GM23338 (cell line): ENCODE data around the gene NTF3. TPM values are rescaled to one million over a fixed set of nuclear protein-coding genes. Genes with fewer than 3 reads are reported as not detected.

ENCODE experiments used
- ATAC-seq: fragments of 200-7000 bp; cut with Tn5 transposase; 3 replicates; pipeline ENCODE4 v1.9.1; 2020
- DNase-seq: peaks from one replicate; pipeline ENCODE4 v3.0.0-alpha.2; 2015; ENCODE audit warnings: low spot score
- H2AFZ ChIP-seq: fragments of 200-600 bp; sonication (generic); 2 replicates; pipeline ENCODE4 v1.8.0; 2016; ENCODE audit warnings: antibody characterized with exemption, mild to moderate bottlenecking, moderate library complexity
- H3F3A ChIP-seq: fragments of 200-600 bp; sonication (generic); replicated peaks from 2 replicates; pipeline ENCODE4 v1.8.0; 2017; ENCODE audit warnings: antibody characterized with exemption, mixed run types, low read depth
- H3K27ac ChIP-seq: fragments of 200-600 bp; sonication (generic); 2 replicates; pipeline ENCODE4 v1.6.1; 2016; ENCODE audit warnings: low read depth
- H3K27me3 ChIP-seq: fragments of 200-600 bp; sonication (generic); 2 replicates; pipeline ENCODE4 v1.8.0; 2016; ENCODE audit warnings: mild to moderate bottlenecking, mixed run types, moderate library complexity; ENCODE audit not compliant: insufficient read depth
- H3K36me3 ChIP-seq: fragments of 200-600 bp; sonication (generic); 2 replicates; pipeline ENCODE4 v1.8.0; 2016; ENCODE audit warnings: mild to moderate bottlenecking; ENCODE audit not compliant: insufficient read depth
- H3K4me1 ChIP-seq: fragments of 200-600 bp; sonication (generic); 2 replicates; pipeline ENCODE4 v1.8.0; 2016; ENCODE audit warnings: mild to moderate bottlenecking, moderate library complexity; ENCODE audit not compliant: insufficient read depth
- H3K4me2 ChIP-seq: fragments of 200-600 bp; sonication (generic); 2 replicates; pipeline ENCODE4 v1.7.1; 2017; ENCODE audit warnings: mixed run types
- H3K4me3 ChIP-seq: fragments of 200-600 bp; sonication (generic); 2 replicates; pipeline ENCODE4 v1.6.1; 2016; ENCODE audit warnings: mixed run types
- H3K79me2 ChIP-seq: fragments of 200-600 bp; sonication (generic); replicated peaks from 2 replicates; pipeline ENCODE4 v1.8.0; 2017; ENCODE audit warnings: mild to moderate bottlenecking; ENCODE audit not compliant: insufficient read depth
- H3K9me2 ChIP-seq: fragments of 200-600 bp; sonication (generic); 2 replicates; pipeline ENCODE4 v1.8.0; 2017; ENCODE audit not compliant: insufficient read depth
- H4K20me1 ChIP-seq: fragments of 200-600 bp; sonication (generic); replicated peaks from 2 replicates; pipeline ENCODE4 v1.8.0; 2017; ENCODE audit warnings: mild to moderate bottlenecking; ENCODE audit not compliant: insufficient read depth
- H3K27ac Mint-ChIP-seq: 2 replicates; pipeline ENCODE4 v1.8.0; 2020; ENCODE audit warnings: inconsistent platforms, mild to moderate bottlenecking, moderate library complexity, mixed read lengths
- H3K27me3 Mint-ChIP-seq: 3 replicates; pipeline ENCODE4 v1.8.0; 2022; ENCODE audit warnings: low read depth, mild to moderate bottlenecking, moderate library complexity, mixed read lengths, inconsistent platforms; ENCODE audit not compliant: insufficient read depth, poor library complexity
- H3K36me3 Mint-ChIP-seq: 3 replicates; pipeline ENCODE4 v1.8.0; 2021; ENCODE audit warnings: low read depth, mild to moderate bottlenecking, inconsistent platforms, moderate library complexity, mixed read lengths
- H3K4me1 Mint-ChIP-seq: 3 replicates; pipeline ENCODE4 v1.8.0; 2020; ENCODE audit warnings: mild to moderate bottlenecking, inconsistent platforms, mixed read lengths
- H3K4me3 Mint-ChIP-seq: 3 replicates; pipeline ENCODE4 v1.8.0; 2021; ENCODE audit warnings: moderate library complexity, mild to moderate bottlenecking, inconsistent platforms, mixed read lengths
- H3K9me3 Mint-ChIP-seq: 3 replicates; pipeline ENCODE4 v1.8.0; 2020; ENCODE audit warnings: moderate library complexity, mild to moderate bottlenecking, inconsistent platforms, mixed read lengths
- CREB1 ChIP-seq: fragments of 250-450 bp; sonication (Bioruptor Pico); IDR thresholded peaks from 2 replicates; pipeline ENCODE4 v1.5.0; 2020; ENCODE audit warnings: low read depth, mild to moderate bottlenecking, moderate library complexity
- CTCF ChIP-seq, 2 experiments: fragments of 200-600 bp in 1 of 2; sonication (generic) in 1 of 2; conservative IDR thresholded peaks; 2 replicates each; pipeline versions ENCODE4 v1.5.1 to v1.6.1; 2016 to 2017; ENCODE audit warnings: antibody characterized with exemption in 2 of 2, low read depth in 2 of 2, mild to moderate bottlenecking in 2 of 2, moderate library complexity in 1 of 2
- ETS1 ChIP-seq: IDR thresholded peaks from 2 replicates; pipeline ENCODE4 v1.6.1; 2016; ENCODE audit warnings: antibody characterized with exemption
- EZH2 ChIP-seq: fragments of 200-600 bp; sonication (generic); IDR thresholded peaks from one replicate; pipeline ENCODE4 v1.8.0; 2017; ENCODE audit warnings: antibody characterized with exemption, mild to moderate bottlenecking, low read depth; ENCODE audit not compliant: unreplicated experiment
- EZH2phosphoT487 ChIP-seq: fragments of 200-600 bp; sonication (generic); IDR thresholded peaks from one replicate; pipeline ENCODE4 v1.8.1; 2018; ENCODE audit warnings: antibody characterized with exemption; ENCODE audit not compliant: unreplicated experiment
- NANOG ChIP-seq: IDR thresholded peaks from 2 replicates; pipeline ENCODE4 v1.6.1; 2016; ENCODE audit warnings: antibody characterized with exemption, borderline replicate concordance
- POLR2AphosphoS5 ChIP-seq: IDR thresholded peaks from 2 replicates; pipeline ENCODE4 v1.6.1; 2016; ENCODE audit warnings: antibody characterized with exemption, low read depth
- REST ChIP-seq: IDR thresholded peaks from one replicate; pipeline ENCODE4 v1.6.1; 2018; ENCODE audit warnings: antibody characterized with exemption; ENCODE audit not compliant: unreplicated experiment
- STAT1 ChIP-seq: IDR thresholded peaks from one replicate; pipeline ENCODE4 v1.6.1; 2016; ENCODE audit warnings: antibody characterized with exemption; ENCODE audit not compliant: unreplicated experiment
- ZNF331 ChIP-seq: fragments of 250-450 bp; sonication (Bioruptor Pico); IDR thresholded peaks from 2 replicates; pipeline ENCODE4 v1.5.0; 2020; ENCODE audit warnings: low read depth, mild to moderate bottlenecking, moderate library complexity
- polyA plus RNA-seq: library from polyadenylated mRNA; unstranded; fragments of >200 nt; fragmentation: Nextera tagmentation; extraction: Ambion mirVana; gene quantifications from 2 replicates; pipeline ENCODE4 v1.2.1, GENCODE V29; 2016
- total RNA-seq: library from RNA; depleted of rRNA; stranded (reverse); fragments of >200 nt; shearing (Covaris generic); gene quantifications from 2 replicates; pipeline ENCODE4 v1.2.3, GENCODE V29; 2014

Gene NTF3
- total and polyA plus RNA-seq, 2 experiments from 2014 or later = 1.2 TPM; not detected in 1

- TF ChIP-seq REST (no peak), POLR2AphosphoS5 (no peak), CTCF (conservative IDR thresholded peaks at IDR 0.05; ENCODE audit: low read depth in 2 of 2) (no peak)
Observed at GRCh38 chr12:5452569-5452968, 20.7 kb downstream of the NTF3 start (continued).

GRCh38 chr12:5453466-5453865 lies 21.6 kb downstream of the NTF3 start:
- H3K27ac ChIP-seq = no peak overlapping the region
- H3K36me3 ChIP-seq = no peaks in the 10 kb centered on the region
- Mint-ChIP-seq H3K9me3 (no peaks in the 10 kb centered on the region), H3K36me3 (no peaks in the 10 kb centered on the region), H3K4me1 (peaks cover 17% of the 10 kb centered on the region), H3K27ac (no peak overlapping the region), H3K4me3 (no peak overlapping the region), H3K27me3 (peaks cover 10% of the 10 kb centered on the region)
- no peak for TF ChIP-seq EZH2phosphoT487
- H3K4me1 ChIP-seq = peaks cover 5% of the 10 kb centered on the region; the same call in 1 of the 2 replicates
- no peaks in the 10 kb centered on the region for H4K20me1 ChIP-seq
- DNase-seq (no peak), ATAC-seq (no peak)
- H3K4me3 ChIP-seq = no peak overlapping the region
- no peaks in the 10 kb centered on the region for H3K27me3 ChIP-seq
- no peak overlapping the region for H2AFZ ChIP-seq
- H3K79me2 ChIP-seq = no peaks in the 10 kb centered on the region
- H3K4me2 ChIP-seq = no peak overlapping the region
- H3K9me2 ChIP-seq = peaks cover 12% of the 10 kb centered on the region
- no peaks in the 10 kb centered on the region for H3F3A ChIP-seq

- no peaks in the 10 kb centered on the region for H3K79me2 ChIP-seq
- Mint-ChIP-seq H3K27me3 (peaks cover 7% of the 10 kb centered on the region), H3K4me3 (no peak overlapping the region), H3K27ac (no peak overlapping the region), H3K4me1 (peaks cover 17% of the 10 kb centered on the region), H3K9me3 (no peaks in the 10 kb centered on the region), H3K36me3 (no peaks in the 10 kb centered on the region)
- no peak overlapping the region for H3K4me3 ChIP-seq
- no peak overlapping the region for H2AFZ ChIP-seq
- H3K27ac ChIP-seq = no peak overlapping the region
- H3K36me3 ChIP-seq = no peaks in the 10 kb centered on the region
- H3K4me1 ChIP-seq = peaks cover 5% of the 10 kb centered on the region; the same call in 1 of the 2 replicates
- no peaks in the 10 kb centered on the region for H3K27me3 ChIP-seq
- ATAC-seq (no peak), DNase-seq (no peak)
- H3F3A ChIP-seq = no peaks in the 10 kb centered on the region
- H3K4me2 ChIP-seq = no peak overlapping the region
- H4K20me1 ChIP-seq = no peaks in the 10 kb centered on the region
- H3K9me2 ChIP-seq = peaks cover 9% of the 10 kb centered on the region
- no peak for TF ChIP-seq REST
- no peak for TF ChIP-seq ZNF331
- no peak for TF ChIP-seq NANOG
- no peak for TF ChIP-seq EZH2
- TF ChIP-seq EZH2phosphoT487 = no peak
- TF ChIP-seq CTCF (conservative IDR thresholded peaks at IDR 0.05; ENCODE audit: low read depth in 2 of 2) = no peak
- no peak for TF ChIP-seq CREB1 (CRISPR knock-in tag)
- no peak for TF ChIP-seq ETS1
- no peak for TF ChIP-seq STAT1
Observed at GRCh38 chr12:5455045-5455444, 23.1 kb downstream of the NTF3 start.
